ENCODE measurements around the gene OOSP1. TPM values are rescaled to one million over a fixed set of nuclear protein-coding genes. Genes with fewer than 3 reads are reported as not detected.

OOSP1 gene
- total and polyA plus RNA-seq, 2 experiments from 2014 or later: not detected

DNA sequence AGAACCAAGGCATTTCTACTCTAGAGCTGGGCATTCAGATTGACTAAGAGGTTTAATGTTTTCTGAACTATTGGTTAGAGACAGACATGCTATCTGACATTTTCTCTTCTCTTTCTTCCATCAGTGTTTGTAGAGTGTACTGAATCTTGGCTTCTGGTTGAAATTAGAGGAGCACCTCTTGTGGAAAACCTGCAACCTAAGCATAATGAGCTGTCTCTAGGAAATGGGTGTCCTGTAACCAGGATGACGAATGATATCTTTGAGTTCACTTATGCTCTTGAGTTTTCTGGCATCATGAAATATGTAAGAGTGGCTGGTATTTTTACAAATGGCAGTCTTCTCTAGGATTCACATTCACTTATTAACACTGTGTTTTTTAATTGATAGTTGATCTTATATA is 45.0 kb downstream of the OOSP1 start:
- Mint-ChIP-seq H3K9me3 (no peaks in the 10 kb centered on the region), H3K27ac (no peak overlapping the region), H3K4me3 (no peak overlapping the region), H3K4me1 (no peaks in the 10 kb centered on the region), H3K27me3 (ENCODE audit: insufficient read depth, low read depth, poor library complexity) (no peaks in the 10 kb centered on the region), H3K36me3 (ENCODE audit: low read depth) (no peaks in the 10 kb centered on the region)
- no peaks in the 10 kb centered on the region for H3K9me2 ChIP-seq (ENCODE audit: insufficient read depth)
- no peaks in the 10 kb centered on the region for H3K36me3 ChIP-seq (ENCODE audit: insufficient read depth)
- no peak for ATAC-seq
- H3F3A ChIP-seq (replicated peaks; ENCODE audit: low read depth): no peaks in the 10 kb centered on the region
- DNase-seq (ENCODE audit: low spot score): no peak
- H3K4me1 ChIP-seq (ENCODE audit: insufficient read depth): no peaks in the 10 kb centered on the region
- H3K27me3 ChIP-seq (ENCODE audit: insufficient read depth): no peaks in the 10 kb centered on the region
- H4K20me1 ChIP-seq (replicated peaks; ENCODE audit: insufficient read depth): no peaks in the 10 kb centered on the region
- H2AFZ ChIP-seq: no peak overlapping the region
- TF ChIP-seq STAT1 (IDR thresholded peaks at IDR 0.05; ENCODE audit: unreplicated experiment) (no peak), EZH2phosphoT487 (IDR thresholded peaks at IDR 0.05; ENCODE audit: unreplicated experiment) (no peak)
- H3K27ac ChIP-seq (ENCODE audit: low read depth): no peak overlapping the region
- H3K79me2 ChIP-seq (replicated peaks; ENCODE audit: insufficient read depth): no peaks in the 10 kb centered on the region
- H3K4me3 ChIP-seq: no peak overlapping the region
- H3K4me2 ChIP-seq: no peak overlapping the region

DNA sequence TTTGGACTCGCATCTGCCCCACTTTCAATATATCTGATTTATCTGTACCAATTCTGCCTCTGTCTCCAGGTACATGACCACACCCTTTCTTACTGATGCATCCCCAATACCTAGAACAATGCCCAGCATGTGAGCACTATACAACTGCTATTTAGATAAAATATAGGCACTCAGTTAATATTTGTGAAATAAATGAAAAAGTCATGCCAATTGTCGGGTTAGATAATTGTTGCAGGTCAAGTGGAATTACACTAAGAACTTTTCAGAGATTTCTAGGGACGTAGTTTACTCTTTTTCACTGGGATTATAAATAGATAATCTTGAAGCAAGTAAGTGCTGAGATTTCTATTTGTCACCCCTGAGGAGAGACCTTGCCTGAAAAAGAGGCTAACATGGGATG is 46.1 kb downstream of the OOSP1 start:
- Histone ChIP-seq H3K4me1 (ENCODE audit: insufficient read depth) (no peaks in the 10 kb centered on the region), H3K27me3 (ENCODE audit: insufficient read depth) (no peaks in the 10 kb centered on the region), H3F3A (replicated peaks; ENCODE audit: low read depth) (no peaks in the 10 kb centered on the region), H3K79me2 (replicated peaks; ENCODE audit: insufficient read depth) (no peaks in the 10 kb centered on the region), H4K20me1 (replicated peaks; ENCODE audit: insufficient read depth) (no peaks in the 10 kb centered on the region), H3K9me2 (ENCODE audit: insufficient read depth) (no peaks in the 10 kb centered on the region), H3K36me3 (ENCODE audit: insufficient read depth) (no peaks in the 10 kb centered on the region), H3K4me2 (no peak overlapping the region), H2AFZ (no peak overlapping the region), H3K27ac (ENCODE audit: low read depth) (no peak overlapping the region), H3K4me3 (no peak overlapping the region)
- no peak for ATAC-seq
- Mint-ChIP-seq H3K27me3 (ENCODE audit: insufficient read depth, low read depth, poor library complexity) (no peaks in the 10 kb centered on the region), H3K4me3 (no peak overlapping the region), H3K4me1 (no peaks in the 10 kb centered on the region), H3K36me3 (ENCODE audit: low read depth) (no peaks in the 10 kb centered on the region), H3K27ac (no peak overlapping the region), H3K9me3 (no peaks in the 10 kb centered on the region)
- no peak for TF ChIP-seq EZH2phosphoT487 (IDR thresholded peaks at IDR 0.05; ENCODE audit: unreplicated experiment)
- no peak for TF ChIP-seq POLR2AphosphoS5 (IDR thresholded peaks at IDR 0.05; ENCODE audit: low read depth)
- TF ChIP-seq STAT1 (IDR thresholded peaks at IDR 0.05; ENCODE audit: unreplicated experiment): no peak
- TF ChIP-seq, protein P1, sequence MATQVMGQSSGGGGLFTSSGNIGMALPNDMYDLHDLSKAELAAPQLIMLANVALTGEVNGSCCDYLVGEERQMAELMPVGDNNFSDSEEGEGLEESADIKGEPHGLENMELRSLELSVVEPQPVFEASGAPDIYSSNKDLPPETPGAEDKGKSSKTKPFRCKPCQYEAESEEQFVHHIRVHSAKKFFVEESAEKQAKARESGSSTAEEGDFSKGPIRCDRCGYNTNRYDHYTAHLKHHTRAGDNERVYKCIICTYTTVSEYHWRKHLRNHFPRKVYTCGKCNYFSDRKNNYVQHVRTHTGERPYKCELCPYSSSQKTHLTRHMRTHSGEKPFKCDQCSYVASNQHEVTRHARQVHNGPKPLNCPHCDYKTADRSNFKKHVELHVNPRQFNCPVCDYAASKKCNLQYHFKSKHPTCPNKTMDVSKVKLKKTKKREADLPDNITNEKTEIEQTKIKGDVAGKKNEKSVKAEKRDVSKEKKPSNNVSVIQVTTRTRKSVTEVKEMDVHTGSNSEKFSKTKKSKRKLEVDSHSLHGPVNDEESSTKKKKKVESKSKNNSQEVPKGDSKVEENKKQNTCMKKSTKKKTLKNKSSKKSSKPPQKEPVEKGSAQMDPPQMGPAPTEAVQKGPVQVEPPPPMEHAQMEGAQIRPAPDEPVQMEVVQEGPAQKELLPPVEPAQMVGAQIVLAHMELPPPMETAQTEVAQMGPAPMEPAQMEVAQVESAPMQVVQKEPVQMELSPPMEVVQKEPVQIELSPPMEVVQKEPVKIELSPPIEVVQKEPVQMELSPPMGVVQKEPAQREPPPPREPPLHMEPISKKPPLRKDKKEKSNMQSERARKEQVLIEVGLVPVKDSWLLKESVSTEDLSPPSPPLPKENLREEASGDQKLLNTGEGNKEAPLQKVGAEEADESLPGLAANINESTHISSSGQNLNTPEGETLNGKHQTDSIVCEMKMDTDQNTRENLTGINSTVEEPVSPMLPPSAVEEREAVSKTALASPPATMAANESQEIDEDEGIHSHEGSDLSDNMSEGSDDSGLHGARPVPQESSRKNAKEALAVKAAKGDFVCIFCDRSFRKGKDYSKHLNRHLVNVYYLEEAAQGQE (IDR thresholded peaks at IDR 0.05; ENCODE audit: unreplicated experiment): no peak
- TF ChIP-seq ZNF114 (CRISPR knock-in tag; IDR thresholded peaks at IDR 0.05): no peak
- no peak for TF ChIP-seq NANOG (IDR thresholded peaks at IDR 0.05; ENCODE audit: borderline replicate concordance)
- no peak for DNase-seq (ENCODE audit: low spot score)

DNA sequence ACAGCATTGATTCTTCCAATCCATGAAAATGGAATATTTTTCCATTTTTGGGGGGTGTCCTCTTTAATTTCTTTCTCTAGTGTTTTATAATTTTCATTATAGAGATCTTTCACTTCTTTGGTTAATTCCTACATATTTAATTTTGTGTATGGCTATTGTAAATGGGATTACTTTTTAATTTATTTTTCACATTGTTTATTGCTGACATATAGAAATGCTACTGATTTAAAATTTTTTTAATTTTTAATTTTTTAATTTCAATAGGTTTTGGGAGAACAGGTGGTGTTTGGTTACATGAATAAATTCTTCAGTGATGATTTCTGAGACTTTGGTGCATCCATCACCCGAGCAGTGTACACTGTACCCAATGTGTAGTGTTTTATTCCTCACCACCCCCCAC is 52.2 kb downstream of the OOSP1 start:
- H3K36me3 Mint-ChIP-seq (ENCODE audit: low read depth): no peaks in the 10 kb centered on the region
- Histone ChIP-seq H4K20me1 (replicated peaks; ENCODE audit: insufficient read depth) (no peaks in the 10 kb centered on the region), H3K4me2 (no peak overlapping the region), H3K9me2 (ENCODE audit: insufficient read depth) (peaks cover 8% of the 10 kb centered on the region; the same call in 1 of the 2 replicates), H2AFZ (no peak overlapping the region), H3F3A (replicated peaks; ENCODE audit: low read depth) (no peaks in the 10 kb centered on the region), H3K79me2 (replicated peaks; ENCODE audit: insufficient read depth) (no peaks in the 10 kb centered on the region), H3K4me1 (ENCODE audit: insufficient read depth) (no peaks in the 10 kb centered on the region), H3K27ac (ENCODE audit: low read depth) (no peak overlapping the region), H3K4me3 (no peak overlapping the region), H3K27me3 (ENCODE audit: insufficient read depth) (no peaks in the 10 kb centered on the region), H3K36me3 (ENCODE audit: insufficient read depth) (peaks cover 2% of the 10 kb centered on the region; the same call in 1 of the 2 replicates)
- no peak overlapping the region for H3K4me3 Mint-ChIP-seq
- no peaks in the 10 kb centered on the region for H3K4me1 Mint-ChIP-seq
- peaks cover 18% of the 10 kb centered on the region; the same call in 2 of the 3 replicates for H3K9me3 Mint-ChIP-seq
- H3K27me3 Mint-ChIP-seq (ENCODE audit: insufficient read depth, low read depth, poor library complexity): no peaks in the 10 kb centered on the region
- ATAC-seq (no peak), DNase-seq (ENCODE audit: low spot score) (no peak)
- no peak overlapping the region for H3K27ac Mint-ChIP-seq
- TF ChIP-seq JUNB (IDR thresholded peaks at IDR 0.05; ENCODE audit: unreplicated experiment): no peak
- no peak for TF ChIP-seq POLR2AphosphoS5 (IDR thresholded peaks at IDR 0.05; ENCODE audit: low read depth)
- no peak for TF ChIP-seq CREB1 (CRISPR knock-in tag; IDR thresholded peaks at IDR 0.05; ENCODE audit: low read depth)
- TF ChIP-seq NANOG (IDR thresholded peaks at IDR 0.05; ENCODE audit: borderline replicate concordance): no peak
- no peak for TF ChIP-seq EZH2phosphoT487 (IDR thresholded peaks at IDR 0.05; ENCODE audit: unreplicated experiment)
- TF ChIP-seq, protein P2, sequence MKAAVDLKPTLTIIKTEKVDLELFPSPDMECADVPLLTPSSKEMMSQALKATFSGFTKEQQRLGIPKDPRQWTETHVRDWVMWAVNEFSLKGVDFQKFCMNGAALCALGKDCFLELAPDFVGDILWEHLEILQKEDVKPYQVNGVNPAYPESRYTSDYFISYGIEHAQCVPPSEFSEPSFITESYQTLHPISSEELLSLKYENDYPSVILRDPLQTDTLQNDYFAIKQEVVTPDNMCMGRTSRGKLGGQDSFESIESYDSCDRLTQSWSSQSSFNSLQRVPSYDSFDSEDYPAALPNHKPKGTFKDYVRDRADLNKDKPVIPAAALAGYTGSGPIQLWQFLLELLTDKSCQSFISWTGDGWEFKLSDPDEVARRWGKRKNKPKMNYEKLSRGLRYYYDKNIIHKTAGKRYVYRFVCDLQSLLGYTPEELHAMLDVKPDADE (IDR thresholded peaks at IDR 0.05): no peak
- TF ChIP-seq, protein P3, sequence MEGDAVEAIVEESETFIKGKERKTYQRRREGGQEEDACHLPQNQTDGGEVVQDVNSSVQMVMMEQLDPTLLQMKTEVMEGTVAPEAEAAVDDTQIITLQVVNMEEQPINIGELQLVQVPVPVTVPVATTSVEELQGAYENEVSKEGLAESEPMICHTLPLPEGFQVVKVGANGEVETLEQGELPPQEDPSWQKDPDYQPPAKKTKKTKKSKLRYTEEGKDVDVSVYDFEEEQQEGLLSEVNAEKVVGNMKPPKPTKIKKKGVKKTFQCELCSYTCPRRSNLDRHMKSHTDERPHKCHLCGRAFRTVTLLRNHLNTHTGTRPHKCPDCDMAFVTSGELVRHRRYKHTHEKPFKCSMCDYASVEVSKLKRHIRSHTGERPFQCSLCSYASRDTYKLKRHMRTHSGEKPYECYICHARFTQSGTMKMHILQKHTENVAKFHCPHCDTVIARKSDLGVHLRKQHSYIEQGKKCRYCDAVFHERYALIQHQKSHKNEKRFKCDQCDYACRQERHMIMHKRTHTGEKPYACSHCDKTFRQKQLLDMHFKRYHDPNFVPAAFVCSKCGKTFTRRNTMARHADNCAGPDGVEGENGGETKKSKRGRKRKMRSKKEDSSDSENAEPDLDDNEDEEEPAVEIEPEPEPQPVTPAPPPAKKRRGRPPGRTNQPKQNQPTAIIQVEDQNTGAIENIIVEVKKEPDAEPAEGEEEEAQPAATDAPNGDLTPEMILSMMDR (conservative IDR thresholded peaks at IDR 0.05; ENCODE audit: low read depth in 2 of 2): no peak
- no peak for TF ChIP-seq STAT1 (IDR thresholded peaks at IDR 0.05; ENCODE audit: unreplicated experiment)
